ENCODE measurements around the gene FBXW11. TPM values are rescaled to one million over a fixed set of nuclear protein-coding genes. Genes with fewer than 3 reads are reported as not detected.

The FBXW11 gene
- total RNA-seq, 3 donors from 2014 or later, result 60.3 to 81.5 (median 64.0) TPM

DNA sequence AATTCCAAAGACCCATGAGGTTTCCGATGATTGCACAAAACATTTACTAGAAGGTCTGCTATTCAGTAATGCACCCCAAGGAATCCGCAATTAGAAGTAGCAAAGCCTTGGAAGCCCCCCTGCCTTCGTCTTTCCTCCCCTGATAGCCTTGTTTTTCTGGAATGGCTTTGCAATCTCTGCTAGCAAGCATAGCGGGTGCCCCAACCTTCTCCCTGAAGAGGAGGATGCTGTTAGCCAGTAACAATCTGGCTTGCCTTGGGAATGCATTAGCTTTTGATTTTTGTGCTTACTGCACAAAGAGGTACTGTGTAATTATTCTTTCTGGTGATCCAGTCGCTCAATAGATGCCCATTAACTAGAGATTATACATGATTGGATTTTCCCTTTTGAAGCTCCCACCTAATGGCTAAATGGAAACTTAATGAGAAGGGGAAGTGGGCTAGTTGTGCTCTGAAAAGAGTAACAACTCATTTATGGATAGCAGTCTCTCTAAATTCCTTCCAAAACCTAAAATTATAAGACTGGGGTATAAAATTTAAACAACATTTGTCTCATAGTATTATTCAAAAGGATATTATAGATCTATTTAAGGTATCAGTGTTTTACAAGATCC, 91.6 kb downstream of the FBXW11 start:
- TF ChIP-seq POLR2AphosphoS5 (IDR thresholded peaks at IDR 0.05) (no peak), POLR2A (IDR thresholded peaks at IDR 0.05) (no peak)
- TF ChIP-seq, protein P1, sequence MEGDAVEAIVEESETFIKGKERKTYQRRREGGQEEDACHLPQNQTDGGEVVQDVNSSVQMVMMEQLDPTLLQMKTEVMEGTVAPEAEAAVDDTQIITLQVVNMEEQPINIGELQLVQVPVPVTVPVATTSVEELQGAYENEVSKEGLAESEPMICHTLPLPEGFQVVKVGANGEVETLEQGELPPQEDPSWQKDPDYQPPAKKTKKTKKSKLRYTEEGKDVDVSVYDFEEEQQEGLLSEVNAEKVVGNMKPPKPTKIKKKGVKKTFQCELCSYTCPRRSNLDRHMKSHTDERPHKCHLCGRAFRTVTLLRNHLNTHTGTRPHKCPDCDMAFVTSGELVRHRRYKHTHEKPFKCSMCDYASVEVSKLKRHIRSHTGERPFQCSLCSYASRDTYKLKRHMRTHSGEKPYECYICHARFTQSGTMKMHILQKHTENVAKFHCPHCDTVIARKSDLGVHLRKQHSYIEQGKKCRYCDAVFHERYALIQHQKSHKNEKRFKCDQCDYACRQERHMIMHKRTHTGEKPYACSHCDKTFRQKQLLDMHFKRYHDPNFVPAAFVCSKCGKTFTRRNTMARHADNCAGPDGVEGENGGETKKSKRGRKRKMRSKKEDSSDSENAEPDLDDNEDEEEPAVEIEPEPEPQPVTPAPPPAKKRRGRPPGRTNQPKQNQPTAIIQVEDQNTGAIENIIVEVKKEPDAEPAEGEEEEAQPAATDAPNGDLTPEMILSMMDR (IDR thresholded peaks at IDR 0.05), result no peak
- Histone ChIP-seq H3K36me3 (no peaks in the 10 kb centered on the region), H3K4me1 (no peaks in the 10 kb centered on the region), H3K9me3 (no peaks in the 10 kb centered on the region), H3K27ac (no peak overlapping the region), H3K27me3 (no peaks in the 10 kb centered on the region), H3K4me3 (no peak overlapping the region)
- DNase-seq (ENCODE audit: low spot score in 2 of 2), result no peak
- intact Hi-C loops (cut with DNase I; ENCODE audit: low total_unique reads), result no loop called here

DNA sequence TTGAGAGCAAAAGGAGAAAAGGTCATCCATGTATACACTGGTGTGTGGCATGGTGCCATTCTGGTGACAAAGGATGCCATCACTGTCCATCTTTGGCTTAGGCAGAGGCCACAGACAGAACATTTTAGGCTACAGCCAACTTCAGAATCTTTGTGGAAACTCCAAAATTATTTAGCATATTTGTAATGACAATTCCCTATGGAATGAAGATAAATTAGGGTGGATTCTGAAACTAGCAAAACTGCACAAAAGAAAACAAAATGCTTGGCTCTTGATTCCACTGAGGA, 92.5 kb downstream of the FBXW11 start:
- TF ChIP-seq POLR2A (IDR thresholded peaks at IDR 0.05), result no peak
- TF ChIP-seq POLR2AphosphoS5 (IDR thresholded peaks at IDR 0.05), result no peak
- TF ChIP-seq, protein P1 (IDR thresholded peaks at IDR 0.05), result no peak
- Histone ChIP-seq H3K9me3 (no peaks in the 10 kb centered on the region), H3K4me3 (no peak overlapping the region), H3K27ac (no peak overlapping the region), H3K36me3 (no peaks in the 10 kb centered on the region), H3K4me1 (no peaks in the 10 kb centered on the region), H3K27me3 (no peaks in the 10 kb centered on the region)
- DNase-seq (ENCODE audit: low spot score in 2 of 2), result no peak
- intact Hi-C loops (cut with DNase I; ENCODE audit: low total_unique reads), result no loop called here

DNA sequence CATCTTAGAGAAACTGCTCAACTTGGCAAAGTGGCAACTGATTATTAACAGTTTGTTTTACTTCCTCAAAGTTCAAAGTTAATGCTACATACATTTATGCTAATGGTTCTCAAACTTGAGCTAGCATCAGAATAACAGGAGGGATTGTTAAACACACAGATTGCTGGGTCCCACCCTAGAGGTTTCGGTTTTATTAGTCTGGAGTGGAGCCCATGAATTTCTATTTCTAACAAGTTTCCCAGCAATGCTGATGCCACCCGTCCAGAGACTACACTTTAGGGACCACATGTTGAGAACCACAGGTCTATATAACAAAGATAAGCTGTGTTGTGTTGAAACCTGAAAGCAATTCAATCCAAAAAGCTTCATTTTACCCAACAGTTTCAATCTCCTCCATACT, 95.3 kb downstream of the FBXW11 start:
- intact Hi-C loops (cut with DNase I; ENCODE audit: low total_unique reads), result no loop called here
- no peak for DNase-seq (ENCODE audit: low spot score in 2 of 2)

DNA sequence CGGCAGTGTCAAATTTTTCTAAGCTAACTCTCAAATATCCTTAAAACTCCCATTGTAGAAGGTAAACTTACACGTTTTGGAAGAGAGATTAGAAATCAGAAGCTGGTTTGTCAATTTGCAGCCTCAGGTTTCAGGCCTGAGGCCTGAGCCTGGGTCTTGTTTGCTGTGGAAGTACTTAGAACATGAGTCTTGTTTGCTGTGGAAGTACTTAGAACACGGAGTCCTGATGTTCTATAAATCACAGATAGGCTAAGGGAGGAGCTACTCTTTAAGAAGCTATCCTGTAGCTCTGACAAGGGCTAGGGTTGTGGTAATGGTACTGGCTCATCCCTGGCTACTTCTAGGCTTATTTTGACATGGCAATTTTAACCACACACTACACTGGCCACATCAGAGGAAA, 97.8 kb downstream of the FBXW11 start:
- no peaks in the 10 kb centered on the region for H3K9me3 ChIP-seq
- no peaks in the 10 kb centered on the region for H3K4me1 ChIP-seq
- no peak for DNase-seq (ENCODE audit: low spot score in 2 of 2)
- H3K27me3 ChIP-seq, result no peaks in the 10 kb centered on the region
- TF ChIP-seq, protein P1 (IDR thresholded peaks at IDR 0.05), result no peak
- TF ChIP-seq POLR2AphosphoS5 (IDR thresholded peaks at IDR 0.05) (no peak), POLR2A (IDR thresholded peaks at IDR 0.05) (no peak)
- no peak overlapping the region for H3K27ac ChIP-seq
- H3K36me3 ChIP-seq, result no peaks in the 10 kb centered on the region
- H3K4me3 ChIP-seq, result no peak overlapping the region
- intact Hi-C loops (cut with DNase I; ENCODE audit: low total_unique reads), result no loop called here

More for the DNA sequence above, 95.3 kb downstream of the FBXW11 start:
- Histone ChIP-seq H3K36me3 (no peaks in the 10 kb centered on the region), H3K27me3 (no peaks in the 10 kb centered on the region), H3K4me3 (no peak overlapping the region), H3K9me3 (no peaks in the 10 kb centered on the region), H3K27ac (no peak overlapping the region), H3K4me1 (no peaks in the 10 kb centered on the region)
- TF ChIP-seq, protein P1 (IDR thresholded peaks at IDR 0.05), result no peak
- TF ChIP-seq POLR2AphosphoS5 (IDR thresholded peaks at IDR 0.05) (no peak), POLR2A (IDR thresholded peaks at IDR 0.05) (no peak)

DNA sequence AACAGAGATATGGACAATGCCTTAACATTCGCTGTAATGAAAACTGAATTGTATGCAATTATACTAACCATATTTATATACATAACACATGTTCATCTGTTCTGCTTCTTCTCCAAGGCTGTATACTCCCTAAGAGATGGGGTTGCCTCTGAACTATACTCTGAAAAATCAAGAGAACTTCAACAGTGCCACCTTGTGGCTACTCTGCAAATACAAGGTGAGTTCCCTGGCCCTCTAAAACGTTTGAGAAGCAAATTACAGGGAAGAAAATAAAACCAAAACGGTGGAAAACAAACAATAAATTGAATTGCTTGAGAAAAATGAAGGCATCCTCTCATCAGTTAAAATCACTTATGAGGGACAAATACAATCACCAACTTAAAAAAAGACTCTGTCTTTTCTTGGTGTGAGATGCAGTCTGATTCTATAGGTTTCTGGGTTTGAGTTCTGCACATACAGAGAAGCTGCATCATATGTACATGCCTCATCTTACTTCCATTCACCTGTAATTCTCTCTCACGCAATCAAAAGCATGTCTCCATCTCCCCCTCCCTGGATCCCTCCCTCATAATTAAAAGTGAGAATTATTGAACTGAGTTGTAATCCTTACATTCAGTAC, 98.6 kb downstream of the FBXW11 start:
- Histone ChIP-seq H3K27me3 (no peaks in the 10 kb centered on the region), H3K36me3 (no peaks in the 10 kb centered on the region), H3K27ac (no peak overlapping the region), H3K4me3 (no peak overlapping the region), H3K9me3 (no peaks in the 10 kb centered on the region), H3K4me1 (no peaks in the 10 kb centered on the region)
- intact Hi-C loops (cut with DNase I; ENCODE audit: low total_unique reads), result no loop called here
- TF ChIP-seq, protein P1 (IDR thresholded peaks at IDR 0.05), result peak; percentile 27 to 79 (median 76)
- no peak for TF ChIP-seq POLR2A (IDR thresholded peaks at IDR 0.05)
- DNase-seq (ENCODE audit: low spot score in 2 of 2), result no peak
